Rectal smooth muscle tissue (tissue), 1 donor: ENCODE data around the gene ZSCAN5C.
"Not testable (repeated sequence)": the region's sequence is repeated elsewhere in the genome, so short reads cannot be mapped to it uniquely, and the experiment has no call there.

Experiments used
- H3K27ac ChIP-seq: one replicate; pipeline ENCODE4 v1.7.0; 2013; ENCODE audit warnings: low read depth, low read length, inconsistent platforms
- H3K27me3 ChIP-seq: one replicate; pipeline ENCODE4 v1.7.0; 2013; ENCODE audit warnings: low read length; ENCODE audit not compliant: control insufficient read depth, insufficient read depth
- H3K36me3 ChIP-seq: one replicate; pipeline ENCODE4 v1.7.0; 2013; ENCODE audit warnings: low read length; ENCODE audit not compliant: control insufficient read depth, insufficient read depth
- H3K4me1 ChIP-seq: one replicate; pipeline ENCODE4 v1.7.0; 2013; ENCODE audit warnings: low read length; ENCODE audit not compliant: control insufficient read depth, insufficient read depth
- H3K4me3 ChIP-seq: one replicate; pipeline ENCODE4 v1.7.0; 2013; ENCODE audit warnings: low read length
- H3K9ac ChIP-seq: one replicate; pipeline ENCODE4 v1.7.0; 2013; ENCODE audit warnings: low read length

ZSCAN5C gene

DNA sequence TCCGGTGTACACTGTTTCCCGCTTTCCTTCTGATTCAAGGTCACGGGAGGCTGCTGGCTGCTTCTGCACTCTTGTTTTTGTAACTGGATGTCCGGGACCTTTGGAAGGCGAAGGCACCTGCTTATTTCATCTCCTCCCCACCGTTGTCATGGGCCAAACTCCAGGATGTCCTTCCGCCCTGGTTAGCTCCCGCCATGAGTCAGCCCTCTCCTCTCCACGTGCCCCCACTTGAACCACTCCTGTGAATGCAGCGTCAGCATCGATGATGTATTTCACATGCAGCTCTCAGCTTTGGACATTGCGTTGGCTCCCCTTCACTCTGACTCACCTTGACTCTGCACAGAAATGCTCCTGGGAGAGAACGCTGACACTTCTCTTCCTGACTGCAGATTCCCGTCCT is 31.8 kb upstream of the ZSCAN5C start:
- H3K4me3 ChIP-seq = no peak overlapping the region
- no peaks in the 10 kb centered on the region for H3K4me1 ChIP-seq
- H3K27me3 ChIP-seq = peaks cover 4% of the 10 kb centered on the region
- H3K9ac ChIP-seq = no peak overlapping the region
- H3K27ac ChIP-seq = no peak overlapping the region
- no peaks in the 10 kb centered on the region for H3K36me3 ChIP-seq

DNA sequence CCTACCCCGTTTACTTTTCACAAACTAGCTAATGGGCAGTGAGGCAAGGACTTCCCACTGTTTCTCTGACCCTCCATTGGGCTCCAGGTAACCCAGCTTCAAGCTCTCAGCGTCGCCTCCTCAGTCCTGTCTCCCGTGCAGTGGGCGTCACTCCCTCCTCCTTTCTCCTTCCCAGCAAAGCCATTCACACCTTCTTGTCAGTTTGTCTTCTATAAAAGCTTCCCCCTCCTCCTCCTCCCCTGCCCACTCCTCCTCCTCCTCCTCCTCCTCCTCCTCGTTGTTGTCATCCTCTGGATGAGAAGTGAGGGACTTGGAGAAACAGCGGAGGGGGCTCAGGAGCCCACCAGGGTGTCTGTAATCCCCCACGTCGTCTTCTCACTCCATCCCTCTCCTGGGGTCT is 28.0 kb upstream of the ZSCAN5C start:
- no peak overlapping the region for H3K27ac ChIP-seq
- H3K4me3 ChIP-seq = no peak overlapping the region
- no peak overlapping the region for H3K9ac ChIP-seq
- peaks cover 11% of the 10 kb centered on the region for H3K27me3 ChIP-seq
- H3K4me1 ChIP-seq = no peaks in the 10 kb centered on the region
- H3K36me3 ChIP-seq = no peaks in the 10 kb centered on the region

DNA sequence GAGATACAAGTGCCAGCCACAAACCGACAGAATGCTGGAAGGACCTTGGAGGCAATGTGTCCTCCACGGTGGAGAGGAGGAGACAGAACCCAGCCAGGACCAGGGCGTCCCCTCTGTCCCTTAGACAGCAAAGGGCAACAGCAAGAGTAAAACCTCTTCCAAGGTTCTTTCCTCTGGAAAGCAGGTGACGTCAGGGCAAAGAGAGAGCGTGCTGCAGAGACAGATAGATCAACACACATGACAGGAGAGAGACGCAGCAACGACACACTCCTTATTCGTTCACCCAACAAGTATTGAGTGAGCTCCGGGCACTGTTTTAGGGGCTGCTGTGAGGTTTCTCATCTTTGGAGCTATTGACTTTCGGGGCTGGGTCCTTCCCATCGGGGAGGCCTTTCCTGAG is 27.5 kb upstream of the ZSCAN5C start:
- Histone ChIP-seq H3K36me3 (no peaks in the 10 kb centered on the region), H3K4me3 (no peak overlapping the region), H3K27ac (no peak overlapping the region), H3K9ac (no peak overlapping the region), H3K27me3 (peaks cover 11% of the 10 kb centered on the region), H3K4me1 (no peaks in the 10 kb centered on the region)

DNA sequence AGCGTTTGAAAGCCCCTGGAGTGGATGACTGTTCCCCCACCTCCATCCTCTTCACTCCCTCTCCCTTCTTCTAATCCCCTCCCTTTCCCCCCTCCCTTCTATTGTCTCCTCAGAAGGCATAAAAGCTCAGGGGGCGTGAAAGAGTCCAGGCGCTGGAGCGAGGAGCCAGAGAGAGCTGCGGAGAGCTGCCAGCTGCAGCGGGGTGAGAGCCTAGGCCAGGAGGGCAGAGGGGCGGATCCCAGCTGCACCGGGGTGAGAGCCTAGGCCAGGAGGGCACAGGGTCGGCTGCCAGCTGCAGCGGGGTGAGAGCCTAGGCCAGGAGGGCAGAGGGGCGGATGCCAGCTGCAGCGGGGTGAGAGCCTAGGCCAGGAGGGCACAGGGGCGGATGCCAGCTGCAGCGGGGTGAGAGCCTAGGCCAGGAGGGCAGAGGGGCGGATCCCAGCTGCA is 26.2 kb upstream of the ZSCAN5C start, which contains the start of gene GALP:
GALP (plus strand) TSS at position 148 of the 447 bp plus-strand sequence. CDS start 1,101 bp downstream, outside the sequence.
- H3K36me3 ChIP-seq, H3K27ac ChIP-seq, H3K4me1 ChIP-seq, H3K9ac ChIP-seq, H3K4me3 ChIP-seq: not testable (repeated sequence)
- H3K27me3 ChIP-seq = peaks cover 11% of the 10 kb centered on the region

DNA sequence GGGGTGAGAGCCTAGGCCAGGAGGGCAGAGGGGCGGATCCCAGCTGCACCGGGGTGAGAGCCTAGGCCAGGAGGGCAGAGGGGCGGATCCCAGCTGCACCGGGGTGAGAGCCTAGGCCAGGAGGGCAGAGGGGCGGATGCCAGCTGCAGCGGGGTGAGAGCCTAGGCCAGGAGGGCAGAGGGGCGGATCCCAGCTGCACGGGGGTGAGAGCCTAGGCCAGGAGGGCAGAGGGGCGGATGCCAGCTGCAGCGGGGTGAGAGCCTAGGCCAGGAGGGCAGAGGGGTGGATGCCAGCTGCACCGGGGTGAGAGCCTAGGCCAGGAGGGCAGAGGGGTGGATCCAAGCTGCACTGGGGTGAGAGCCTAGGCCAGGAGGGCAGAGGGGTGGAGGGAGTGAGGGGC is 25.8 kb upstream of the ZSCAN5C start:
- H3K27ac ChIP-seq, H3K9ac ChIP-seq, H3K36me3 ChIP-seq, H3K4me3 ChIP-seq, H3K4me1 ChIP-seq: not testable (repeated sequence)
- peaks cover 11% of the 10 kb centered on the region for H3K27me3 ChIP-seq

DNA sequence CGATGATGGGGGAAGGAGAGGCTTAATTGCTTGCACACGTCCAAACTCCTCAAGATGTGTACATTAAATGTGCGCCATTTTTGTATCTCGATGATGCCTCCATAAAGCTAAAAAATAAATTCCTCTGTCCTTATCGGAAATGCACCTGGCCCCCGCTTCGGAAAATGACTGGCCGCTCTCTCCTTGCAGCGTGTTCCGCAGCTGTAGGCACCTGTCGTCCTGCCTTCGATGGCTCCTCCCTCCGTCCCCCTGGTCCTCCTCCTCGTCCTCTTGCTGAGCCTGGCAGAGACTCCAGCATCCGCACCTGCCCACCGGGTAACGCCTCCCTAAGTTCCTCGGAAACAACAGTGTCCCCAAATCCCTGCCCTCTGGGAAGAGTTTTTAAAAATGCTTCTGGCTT is 25.2 kb upstream of the ZSCAN5C start:
- H3K4me1 ChIP-seq = no peaks in the 10 kb centered on the region

DNA sequence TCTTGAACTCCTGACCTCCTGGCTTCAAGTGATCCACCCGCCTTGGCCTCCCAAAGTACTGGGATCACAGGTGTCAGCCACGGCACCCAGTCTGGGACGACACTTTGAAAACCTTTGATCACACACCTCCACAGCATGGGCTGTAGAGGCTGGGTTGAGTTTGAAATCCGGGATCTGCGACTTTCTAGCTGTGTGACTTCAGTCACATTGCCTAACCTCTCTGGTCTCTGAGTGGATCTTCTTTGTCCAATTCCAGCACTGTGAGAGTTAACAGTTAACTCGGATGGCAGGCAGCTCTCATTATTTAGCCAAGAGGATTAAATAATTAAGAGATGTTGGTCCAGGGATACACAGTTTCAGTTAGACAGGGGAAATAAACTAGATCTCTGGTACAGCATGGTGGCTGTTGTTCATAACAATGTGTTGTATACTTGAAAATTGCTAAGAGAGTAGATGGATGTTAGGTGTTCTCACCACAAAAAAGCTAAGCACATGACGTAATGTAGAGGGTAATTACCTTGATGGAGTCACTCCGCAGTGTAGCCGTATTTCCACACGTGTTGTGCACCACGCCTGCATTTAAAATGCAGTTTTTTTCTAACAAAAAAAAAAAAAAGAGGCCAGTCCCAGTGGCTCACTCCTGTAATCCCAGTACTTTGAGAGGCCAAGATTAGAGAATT is 24.4 kb upstream of the ZSCAN5C start:
- Histone ChIP-seq H3K27ac (no peak overlapping the region), H3K27me3 (peaks cover 11% of the 10 kb centered on the region), H3K9ac (no peak overlapping the region), H3K4me3 (no peak overlapping the region), H3K36me3 (no peaks in the 10 kb centered on the region), H3K4me1 (no peaks in the 10 kb centered on the region)

More for the DNA sequence above, 25.2 kb upstream of the ZSCAN5C start:
- Histone ChIP-seq H3K27ac (no peak overlapping the region), H3K4me3 (no peak overlapping the region), H3K36me3 (no peaks in the 10 kb centered on the region), H3K27me3 (peaks cover 11% of the 10 kb centered on the region), H3K9ac (no peak overlapping the region)

DNA sequence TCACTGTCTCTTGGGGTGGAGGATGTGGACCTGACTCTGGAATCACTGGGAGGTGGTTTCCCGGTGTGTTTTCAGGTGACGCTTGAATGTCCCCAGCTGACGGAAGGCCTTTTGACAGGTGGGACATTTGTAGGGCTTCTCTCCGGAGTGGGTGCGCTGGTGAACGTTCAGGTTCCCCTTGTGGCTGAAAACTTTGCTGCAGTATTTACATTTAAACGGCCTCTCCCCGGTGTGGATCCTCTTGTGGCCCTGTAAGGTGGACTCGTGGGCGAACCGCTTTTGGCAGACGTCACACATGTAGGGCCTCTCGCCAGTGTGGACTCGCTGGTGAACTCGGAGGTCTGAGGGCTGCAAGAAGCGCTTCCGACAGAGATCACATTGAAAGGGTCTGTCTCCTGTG is 12.3 kb upstream of the ZSCAN5C start:
- Histone ChIP-seq H3K27ac (no peak overlapping the region), H3K4me1 (no peaks in the 10 kb centered on the region), H3K4me3 (no peak overlapping the region), H3K9ac (no peak overlapping the region), H3K36me3 (no peaks in the 10 kb centered on the region), H3K27me3 (no peaks in the 10 kb centered on the region)

DNA sequence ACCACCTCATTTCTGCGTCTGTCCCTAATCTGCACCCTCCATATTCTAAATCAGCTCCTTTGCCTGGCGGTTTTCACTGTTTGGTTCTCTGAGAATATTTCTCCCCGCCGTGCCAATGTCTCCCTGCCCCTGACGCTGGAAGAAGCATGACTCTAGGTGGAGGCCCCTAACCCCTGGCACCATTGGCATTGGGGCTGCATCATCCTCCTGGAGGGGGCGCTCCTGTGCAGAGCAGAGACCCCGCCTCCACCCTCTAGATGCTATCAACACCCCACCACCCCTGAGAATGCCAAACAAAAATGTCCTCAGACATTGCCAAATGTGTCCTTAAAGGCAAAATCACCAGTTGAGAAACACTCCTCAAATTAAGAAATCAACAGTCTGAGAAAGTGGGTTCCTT is 11.0 kb upstream of the ZSCAN5C start:
- Histone ChIP-seq H3K27me3 (no peaks in the 10 kb centered on the region), H3K9ac (no peak overlapping the region), H3K4me3 (no peak overlapping the region), H3K36me3 (no peaks in the 10 kb centered on the region), H3K4me1 (no peaks in the 10 kb centered on the region), H3K27ac (no peak overlapping the region)

DNA sequence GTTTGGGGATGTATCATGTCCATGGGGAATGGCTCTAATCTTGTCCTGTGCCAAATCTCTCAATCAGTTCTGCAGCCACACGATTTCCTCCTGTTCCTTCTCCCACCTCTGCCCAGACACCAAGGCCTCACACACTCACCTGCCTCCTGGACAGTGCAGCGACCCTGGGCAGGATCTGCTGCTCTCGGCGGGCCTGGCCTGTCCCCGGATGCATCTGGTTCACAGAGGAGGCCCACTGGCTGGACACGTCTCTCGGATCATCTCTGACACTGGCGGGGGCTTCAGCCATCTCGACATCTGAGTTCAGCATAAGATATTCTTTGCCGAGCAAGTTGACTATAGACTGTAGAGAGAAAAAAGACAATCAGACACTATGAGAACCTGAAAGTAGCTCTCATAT is 10.4 kb upstream of the ZSCAN5C start:
- no peaks in the 10 kb centered on the region for H3K36me3 ChIP-seq
- H3K4me1 ChIP-seq = no peaks in the 10 kb centered on the region
- H3K4me3 ChIP-seq = no peak overlapping the region
- no peaks in the 10 kb centered on the region for H3K27me3 ChIP-seq
- H3K27ac ChIP-seq = no peak overlapping the region
- no peak overlapping the region for H3K9ac ChIP-seq

DNA sequence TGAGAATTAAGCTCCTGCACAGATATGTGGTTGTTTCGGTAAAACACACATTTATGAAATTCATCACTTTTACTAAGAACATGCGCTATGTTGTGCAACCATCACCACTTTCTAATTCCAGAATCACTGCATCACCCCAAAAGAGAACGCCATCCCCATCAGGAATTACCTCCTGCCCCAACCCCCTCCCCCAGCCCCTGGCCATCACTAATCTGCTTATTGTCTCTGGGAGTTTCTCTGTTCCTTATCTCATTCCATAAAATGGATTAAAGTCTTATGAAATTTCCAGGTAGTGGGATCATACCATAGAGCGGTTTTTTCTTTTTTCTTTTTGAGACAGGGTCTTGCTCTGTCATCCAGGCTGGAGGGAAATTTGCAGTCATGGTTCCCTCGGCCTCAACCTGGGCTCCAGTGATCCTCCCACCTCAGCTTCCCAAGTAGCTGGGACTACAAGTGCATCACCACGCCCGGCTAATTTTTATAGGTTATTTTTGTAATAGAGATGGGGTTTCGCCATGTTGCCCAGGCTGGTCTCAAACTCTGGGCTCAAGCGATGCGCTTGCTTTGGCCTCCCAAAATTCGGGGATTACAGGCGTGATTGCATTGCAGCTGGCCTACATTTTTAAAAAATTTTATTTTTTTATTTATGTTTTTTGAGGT is 8.0 kb upstream of the ZSCAN5C start:
- Histone ChIP-seq H3K4me1 (no peaks in the 10 kb centered on the region), H3K4me3 (no peak overlapping the region), H3K9ac (no peak overlapping the region), H3K27ac (no peak overlapping the region), H3K27me3 (no peaks in the 10 kb centered on the region), H3K36me3 (no peaks in the 10 kb centered on the region)

DNA sequence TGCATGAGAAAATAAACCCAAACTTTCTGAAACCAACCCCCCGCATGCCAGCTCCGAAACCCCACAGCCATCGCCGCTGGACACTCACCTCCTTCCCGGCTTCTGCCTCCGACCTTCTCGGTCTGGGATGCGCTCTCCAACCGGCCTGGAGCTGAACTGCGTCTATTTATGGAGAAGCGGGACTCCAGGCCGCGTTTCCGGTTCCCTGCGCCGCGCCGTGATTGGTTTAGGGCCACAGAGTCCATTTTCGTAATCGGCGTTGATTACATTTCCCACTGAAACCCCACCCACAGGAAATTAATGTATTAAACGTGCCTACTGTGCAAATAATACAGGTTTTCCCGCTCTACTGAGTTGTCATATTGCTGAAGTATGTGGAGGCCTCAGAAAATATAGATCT is 4.4 kb upstream of the ZSCAN5C start, which contains the start of gene ZSCAN5B:
ZSCAN5B (minus strand) TSS at position 138 of the 400 bp plus-strand sequence. CDS start 4,731 bp downstream, outside the sequence.
- H3K4me3 ChIP-seq, H3K4me1 ChIP-seq, H3K27me3 ChIP-seq: not testable (repeated sequence)

DNA sequence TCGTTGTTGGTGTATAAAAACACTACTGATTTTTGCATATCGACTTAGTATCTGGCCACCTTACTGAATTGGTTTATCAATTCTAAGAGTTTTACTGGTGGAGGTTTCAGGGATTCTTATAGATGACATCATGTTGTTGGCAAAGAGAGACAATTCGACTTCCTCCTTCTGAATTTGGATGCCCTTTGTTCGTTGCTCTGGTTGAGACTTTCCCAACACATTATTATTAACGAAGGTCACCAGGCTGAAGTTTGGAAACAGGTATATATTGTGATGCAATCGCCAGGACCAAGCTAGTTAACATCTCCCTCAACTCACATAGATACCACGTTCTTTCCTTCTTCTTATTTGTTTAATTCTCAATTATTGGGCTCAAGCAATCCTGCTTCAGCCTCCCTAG is 2.4 kb upstream of the ZSCAN5C start:
- H3K4me1 ChIP-seq = no peaks in the 10 kb centered on the region
- no peak overlapping the region for H3K4me3 ChIP-seq
- H3K9ac ChIP-seq = no peak overlapping the region
- H3K36me3 ChIP-seq = no peaks in the 10 kb centered on the region
- H3K27me3 ChIP-seq = no peaks in the 10 kb centered on the region
- no peak overlapping the region for H3K27ac ChIP-seq

More for the DNA sequence above, 4.4 kb upstream of the ZSCAN5C start, which contains the start of gene ZSCAN5B:
- H3K36me3 ChIP-seq, H3K9ac ChIP-seq, H3K27ac ChIP-seq: not testable (repeated sequence)
